WI38 (cell line): ENCODE data around the gene FBXO21.
A peak's percentile ranks its signal among the peaks of the same experiment; 100 is the strongest.

ENCODE experiments used
- H3K4me3 ChIP-seq: 2 replicates; pipeline ENCODE4 v1.5.1; 2011; ENCODE audit warnings: low read depth, mild to moderate bottlenecking, control low read depth, low read length
- CTCF ChIP-seq: IDR thresholded peaks from 2 replicates; pipeline ENCODE4 v1.5.1; 2012; ENCODE audit warnings: low read depth, mild to moderate bottlenecking, control low read depth, low read length

Gene FBXO21

GRCh38 chr12:117162167-117162539 is 28.1 kb downstream of the FBXO21 start:
- H3K4me3 ChIP-seq, result no peak overlapping the region
- no peak for TF ChIP-seq CTCF

GRCh38 chr12:117161460-117162166 is 28.7 kb downstream of the FBXO21 start:
- H3K4me3 ChIP-seq, result no peak overlapping the region
- no peak for TF ChIP-seq CTCF

GRCh38 chr12:117159674-117160073 is 30.6 kb downstream of the FBXO21 start:
- no peak overlapping the region for H3K4me3 ChIP-seq
- no peak for TF ChIP-seq CTCF

GRCh38 chr12:117158911-117159553 is 31.2 kb downstream of the FBXO21 start:
- TF ChIP-seq CTCF, result no peak
- H3K4me3 ChIP-seq, result no peak overlapping the region

GRCh38 chr12:117158096-117158495 is 32.2 kb downstream of the FBXO21 start:
- no peak overlapping the region for H3K4me3 ChIP-seq
- no peak for TF ChIP-seq CTCF

GRCh38 chr12:117155278-117156060 is 34.8 kb downstream of the FBXO21 start:
- peak; percentile 74 for TF ChIP-seq CTCF
- H3K4me3 ChIP-seq, result no peak overlapping the region
